HUDEP-2 (cell line): ENCODE results near the gene FAM110A.
A peak's percentile ranks its signal among the peaks of the same experiment; 100 is the strongest.
"Not testable (repeated sequence)": the region's sequence is repeated elsewhere in the genome, so short reads cannot be mapped to it uniquely, and the experiment has no call there.

Experiments used
- DNase-seq, 76 experiments: peaks; one replicate each; lab custom pipeline; 2025; ENCODE audit not compliant: unreplicated experiment in 76 of 76; lab: John Stamatoyannopoulos, UW

Gene FAM110A

DNA sequence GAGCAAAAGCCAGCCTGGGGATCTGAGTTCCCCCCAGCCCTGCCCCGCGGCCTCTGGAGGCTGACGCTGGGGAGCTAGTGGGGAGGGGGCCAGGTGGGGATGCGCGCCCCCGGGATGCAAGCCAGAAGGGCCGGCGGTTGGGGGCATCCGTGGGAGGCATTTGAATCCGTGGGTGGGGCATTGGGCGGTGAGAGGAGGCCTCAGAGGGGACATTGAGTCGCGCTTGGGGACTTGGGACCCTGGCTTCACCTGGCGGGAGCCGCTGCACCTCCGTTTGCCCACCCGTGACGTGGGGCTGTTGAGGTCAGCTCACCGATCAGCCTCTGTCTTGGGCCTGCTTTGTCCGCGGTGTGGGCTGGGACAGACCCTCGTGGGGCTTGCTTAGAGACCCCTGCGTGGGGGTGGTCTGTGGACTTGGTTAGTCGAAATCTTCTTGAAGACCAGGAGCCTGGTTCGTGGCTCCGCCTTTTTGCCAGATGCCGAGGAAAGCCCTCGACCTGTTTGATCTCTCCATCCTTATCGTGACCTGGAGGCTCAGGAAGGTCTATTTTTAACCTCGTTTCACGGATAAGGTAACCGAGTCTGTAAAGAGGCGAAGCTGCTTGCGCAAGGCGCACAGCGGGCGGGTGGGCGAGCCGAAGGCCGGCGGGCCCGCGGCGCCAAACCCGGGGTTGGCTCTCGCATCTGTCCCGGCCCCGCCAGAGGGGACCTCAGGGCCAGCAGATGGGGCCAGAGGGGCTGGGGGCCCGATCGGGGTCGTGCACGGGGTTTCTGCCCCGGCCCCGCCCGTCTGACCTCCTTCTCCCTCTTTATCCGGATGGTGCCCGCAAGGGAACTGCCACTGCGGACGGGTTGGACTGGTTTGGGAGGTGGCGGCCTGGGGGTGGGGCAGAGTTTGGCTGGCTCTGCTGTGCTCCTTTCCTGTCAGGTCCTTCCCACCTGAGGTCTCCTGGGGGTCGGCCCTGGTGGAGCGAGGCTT lies 8.3 kb downstream of the FAM110A start:
- no peak for DNase-seq

DNA sequence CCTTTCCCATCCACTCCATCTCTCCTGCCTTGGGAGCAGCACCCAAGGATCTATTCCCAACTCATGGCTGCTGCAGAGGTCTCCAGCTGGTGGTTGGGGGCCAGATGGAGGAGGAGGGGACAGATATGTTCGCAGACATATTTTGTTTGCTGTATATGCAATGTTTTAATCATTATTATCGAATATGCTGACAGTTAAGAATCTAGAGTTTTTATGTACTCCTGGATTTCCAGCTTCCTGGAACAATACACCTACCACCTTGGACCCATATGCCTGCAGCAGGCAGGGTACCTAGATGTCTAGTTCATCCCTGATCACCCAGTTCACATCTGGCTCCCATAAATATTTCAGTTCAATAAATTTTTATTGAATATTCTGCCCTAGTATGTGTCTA lies 9.0 kb downstream of the FAM110A start:
- DNase-seq = no peak

DNA sequence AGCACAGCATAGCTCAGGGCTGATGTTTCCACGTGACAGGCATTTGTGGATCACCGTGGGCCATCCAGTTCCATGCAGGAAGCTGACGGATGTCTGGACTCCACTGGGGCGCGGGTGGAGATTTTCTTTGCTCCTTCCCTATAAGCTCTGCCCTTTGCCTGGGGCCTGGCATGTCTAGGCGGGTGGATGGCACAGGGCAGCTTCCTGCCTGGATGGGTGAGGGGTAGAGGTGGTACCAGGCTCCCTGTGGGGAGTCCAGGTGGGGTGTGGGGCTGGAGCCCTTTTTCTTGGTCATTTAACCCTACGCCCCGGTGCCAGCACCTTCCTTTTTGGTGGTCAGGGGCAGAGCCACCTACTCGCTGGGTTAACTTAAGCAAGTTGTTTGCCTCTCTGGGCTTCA lies 10.4 kb downstream of the FAM110A start:
- DNase-seq = no peak

DNA sequence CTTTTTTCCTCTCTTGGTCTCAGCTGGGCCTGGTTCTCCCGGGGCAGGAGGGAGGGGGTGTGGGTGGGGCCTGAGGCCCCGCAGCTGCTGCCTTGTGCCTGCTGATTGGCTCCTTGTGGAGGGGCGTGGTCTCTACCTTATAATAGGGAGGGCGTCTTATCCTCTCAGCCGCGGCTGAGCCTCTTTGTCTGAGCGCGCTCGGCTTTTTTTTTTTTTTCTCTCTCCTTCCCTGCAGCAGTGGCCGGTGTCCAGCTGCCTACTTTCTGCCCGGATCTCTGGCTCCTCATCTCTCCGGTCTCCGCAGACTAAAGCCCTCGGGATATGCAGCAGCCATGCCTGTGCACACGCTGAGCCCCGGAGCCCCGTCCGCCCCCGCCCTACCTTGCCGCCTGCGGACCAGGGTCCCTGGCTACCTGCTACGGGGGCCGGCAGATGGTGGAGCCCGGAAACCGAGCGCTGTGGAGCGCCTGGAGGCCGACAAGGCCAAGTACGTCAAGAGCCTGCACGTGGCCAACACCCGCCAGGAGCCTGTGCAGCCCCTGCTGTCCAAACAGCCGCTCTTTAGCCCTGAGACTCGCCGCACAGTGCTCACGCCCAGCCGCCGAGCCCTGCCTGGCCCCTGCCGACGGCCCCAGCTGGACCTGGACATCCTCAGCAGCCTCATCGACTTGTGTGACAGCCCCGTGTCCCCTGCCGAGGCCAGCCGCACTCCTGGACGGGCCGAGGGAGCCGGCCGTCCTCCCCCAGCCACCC lies 11.1 kb downstream of the FAM110A start:
- peak in 74 of 76 experiments; percentile 36 to 98 (median 86) for DNase-seq

DNA sequence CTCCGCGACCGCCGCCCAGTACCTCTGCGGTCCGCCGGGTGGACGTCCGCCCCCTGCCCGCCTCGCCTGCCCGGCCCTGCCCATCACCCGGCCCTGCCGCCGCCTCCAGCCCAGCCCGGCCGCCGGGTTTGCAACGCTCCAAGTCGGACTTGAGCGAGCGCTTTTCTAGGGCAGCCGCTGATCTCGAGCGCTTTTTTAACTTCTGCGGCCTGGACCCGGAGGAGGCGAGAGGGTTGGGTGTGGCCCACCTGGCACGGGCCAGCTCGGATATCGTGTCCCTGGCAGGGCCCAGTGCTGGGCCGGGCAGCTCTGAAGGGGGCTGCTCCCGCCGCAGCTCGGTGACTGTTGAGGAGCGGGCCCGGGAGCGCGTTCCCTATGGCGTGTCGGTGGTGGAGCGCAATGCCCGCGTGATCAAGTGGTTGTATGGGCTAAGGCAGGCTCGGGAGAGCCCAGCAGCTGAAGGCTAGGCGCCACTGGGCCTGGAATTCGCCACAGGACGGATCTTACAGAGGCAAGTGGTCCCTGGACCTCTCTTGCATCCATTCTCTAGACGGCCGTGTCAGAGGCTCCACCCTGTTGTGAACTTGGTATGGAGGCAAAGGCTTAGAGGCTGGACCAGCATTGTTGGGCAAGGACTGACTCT lies 11.8 kb downstream of the FAM110A start:
- DNase-seq = peak in 37 of 76 experiments; percentile 4 to 50 (median 25)

DNA sequence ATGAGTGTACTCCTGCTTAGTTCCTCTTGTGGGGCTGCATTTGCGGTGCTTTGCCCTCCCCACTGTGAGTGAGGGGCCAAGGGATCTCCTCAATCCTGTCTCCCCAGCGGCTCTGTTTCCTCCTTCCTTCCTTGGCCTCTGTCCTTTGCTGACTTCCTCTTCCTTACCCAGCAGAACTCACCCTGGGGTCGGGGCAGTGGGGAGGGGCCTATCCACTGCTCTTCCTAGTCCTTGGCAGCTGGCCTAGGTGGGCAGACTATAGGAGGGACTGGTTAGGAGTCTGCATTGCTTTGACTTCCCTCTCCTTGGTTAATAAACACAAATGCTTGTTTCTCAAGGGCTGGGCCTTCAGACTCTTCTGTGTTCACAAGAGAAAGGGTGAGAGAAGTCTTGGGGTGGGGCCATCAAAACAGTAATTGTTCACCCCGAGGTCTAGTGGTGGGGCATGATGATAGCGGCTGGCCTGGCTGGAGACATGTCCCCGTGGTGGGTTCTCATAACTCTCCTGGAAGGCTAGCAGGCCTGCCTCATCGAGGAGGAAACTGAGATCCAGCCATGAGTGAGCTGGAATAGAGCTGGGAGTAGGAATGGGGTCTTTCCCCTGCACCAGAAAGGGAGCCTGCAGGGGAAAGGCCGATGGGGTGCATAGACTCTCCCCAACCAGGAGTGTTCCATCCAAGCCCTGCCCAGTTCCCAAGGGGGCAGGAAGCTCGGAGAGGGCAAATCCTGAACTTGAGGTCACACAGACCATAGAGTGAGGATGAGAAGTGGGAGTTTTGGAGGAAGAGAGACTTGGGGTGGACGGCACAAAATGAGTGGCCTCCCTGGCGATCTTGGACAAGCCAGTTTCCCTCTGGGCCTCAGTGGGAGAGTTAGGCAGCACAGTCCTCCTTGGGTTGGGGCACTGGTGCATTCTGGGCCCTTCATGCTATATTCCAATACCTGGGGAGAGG lies 12.7 kb downstream of the FAM110A start:
- peak in 15 of 76 experiments; percentile 6 to 42 (median 19) for DNase-seq

DNA sequence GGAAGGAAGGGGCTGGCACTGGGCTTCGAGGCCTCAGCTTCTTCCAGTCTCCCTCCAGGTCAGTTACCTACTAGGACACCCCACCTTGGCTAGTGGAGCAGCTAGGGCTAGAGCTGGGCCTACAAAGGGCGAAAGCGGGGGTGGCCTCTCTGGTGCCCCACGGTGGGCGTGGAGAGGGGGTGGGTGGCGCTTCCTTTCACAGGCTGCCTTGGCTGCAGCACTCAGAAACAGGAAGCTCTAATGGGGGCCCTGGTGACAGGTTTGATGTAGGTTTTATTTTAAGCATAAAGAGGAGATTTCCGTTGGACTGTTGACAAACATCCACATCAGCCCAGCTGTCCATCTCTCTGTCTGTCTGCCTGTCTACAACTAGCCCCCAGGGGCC lies 13.4 kb downstream of the FAM110A start:
- peak in 26 of 76 experiments; percentile 6 to 61 (median 30) for DNase-seq

DNA sequence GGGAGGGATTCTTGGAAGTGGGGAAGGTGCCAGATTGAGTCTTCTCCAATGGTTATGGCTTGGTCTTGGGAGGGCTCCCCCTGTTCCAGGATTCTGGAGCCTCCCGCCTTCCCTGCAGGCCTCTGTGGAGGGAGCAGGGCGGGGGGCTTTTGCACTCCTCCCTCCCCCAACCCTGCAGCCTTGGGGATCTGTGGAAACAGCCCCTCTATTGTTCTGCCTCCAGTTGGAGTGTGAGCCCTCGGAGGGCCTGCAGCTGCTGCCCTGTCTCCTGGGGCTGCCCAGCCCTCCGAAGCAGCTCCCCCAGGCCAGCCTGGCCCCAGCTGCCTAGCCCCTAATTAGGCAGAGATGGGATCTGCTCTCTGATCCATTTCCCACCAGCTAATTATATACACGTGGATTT lies 14.7 kb downstream of the FAM110A start:
- DNase-seq = no peak

DNA sequence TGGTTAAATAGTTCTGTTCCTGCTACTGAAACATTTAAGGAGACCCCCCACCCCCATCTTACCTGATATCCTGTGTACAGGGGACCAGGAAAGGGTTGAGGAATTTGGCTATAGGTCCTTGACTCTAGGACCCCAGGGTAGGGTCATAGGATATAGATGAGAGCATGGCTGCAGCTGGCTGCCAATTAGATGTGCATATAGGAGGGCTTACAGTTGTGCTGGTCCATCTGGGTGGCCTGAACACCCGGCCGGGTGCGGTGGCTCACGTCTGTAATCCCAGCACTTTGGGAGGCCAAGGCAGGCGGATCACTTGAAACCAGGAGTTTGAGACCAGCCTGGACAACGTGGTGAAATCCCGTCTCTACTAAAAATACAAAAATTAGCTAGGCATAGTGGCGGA lies 15.2 kb downstream of the FAM110A start:
- not testable (repeated sequence) for DNase-seq

DNA sequence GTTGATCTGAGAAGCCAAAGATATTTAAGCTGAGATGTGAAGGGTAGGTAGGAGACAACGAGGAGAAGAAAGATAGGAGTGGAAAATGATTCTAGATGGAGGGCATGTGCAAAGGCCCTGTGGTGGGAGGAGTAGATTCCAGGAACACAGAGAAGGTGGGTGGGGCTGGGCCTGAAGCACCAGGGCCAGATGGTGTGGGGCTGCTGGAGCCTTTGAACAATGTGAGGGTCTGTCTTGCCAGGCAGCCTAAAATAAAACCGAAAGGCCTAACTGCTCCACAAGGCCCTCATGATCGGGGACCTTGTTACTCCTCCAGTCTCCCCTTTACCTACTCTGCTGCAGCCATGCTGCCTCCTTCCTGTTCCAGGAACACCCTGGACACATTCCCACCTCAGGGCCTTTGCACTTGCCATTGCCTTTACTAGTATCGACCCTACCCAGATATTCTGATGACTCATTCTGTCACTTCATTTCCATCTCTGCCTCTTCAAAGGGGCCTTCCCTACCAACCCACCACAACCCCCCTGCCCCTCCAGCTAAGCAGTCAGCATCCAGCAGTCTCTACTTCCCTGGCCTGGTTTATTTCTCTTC lies 20.0 kb downstream of the FAM110A start:
- DNase-seq = no peak

DNA sequence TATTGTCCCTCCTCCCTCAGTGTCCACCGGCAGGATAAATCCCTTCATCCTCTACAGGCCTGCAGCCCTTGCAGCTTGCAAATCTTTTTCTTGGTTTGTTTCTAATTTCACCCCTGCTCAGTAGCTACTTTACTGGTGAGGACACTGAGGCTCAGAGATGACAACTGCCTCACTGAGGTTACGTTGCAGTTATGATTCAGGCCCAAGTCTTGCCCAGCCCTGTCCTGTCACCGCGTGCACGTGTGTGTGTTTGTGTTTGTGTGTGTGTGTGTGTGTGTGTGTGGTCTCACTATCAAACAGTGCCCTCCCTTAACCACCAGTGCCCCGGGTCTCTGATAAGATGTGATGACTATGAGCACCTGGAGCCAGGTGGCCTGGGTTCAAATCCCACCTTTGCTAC lies 21.1 kb downstream of the FAM110A start:
- no peak for DNase-seq

DNA sequence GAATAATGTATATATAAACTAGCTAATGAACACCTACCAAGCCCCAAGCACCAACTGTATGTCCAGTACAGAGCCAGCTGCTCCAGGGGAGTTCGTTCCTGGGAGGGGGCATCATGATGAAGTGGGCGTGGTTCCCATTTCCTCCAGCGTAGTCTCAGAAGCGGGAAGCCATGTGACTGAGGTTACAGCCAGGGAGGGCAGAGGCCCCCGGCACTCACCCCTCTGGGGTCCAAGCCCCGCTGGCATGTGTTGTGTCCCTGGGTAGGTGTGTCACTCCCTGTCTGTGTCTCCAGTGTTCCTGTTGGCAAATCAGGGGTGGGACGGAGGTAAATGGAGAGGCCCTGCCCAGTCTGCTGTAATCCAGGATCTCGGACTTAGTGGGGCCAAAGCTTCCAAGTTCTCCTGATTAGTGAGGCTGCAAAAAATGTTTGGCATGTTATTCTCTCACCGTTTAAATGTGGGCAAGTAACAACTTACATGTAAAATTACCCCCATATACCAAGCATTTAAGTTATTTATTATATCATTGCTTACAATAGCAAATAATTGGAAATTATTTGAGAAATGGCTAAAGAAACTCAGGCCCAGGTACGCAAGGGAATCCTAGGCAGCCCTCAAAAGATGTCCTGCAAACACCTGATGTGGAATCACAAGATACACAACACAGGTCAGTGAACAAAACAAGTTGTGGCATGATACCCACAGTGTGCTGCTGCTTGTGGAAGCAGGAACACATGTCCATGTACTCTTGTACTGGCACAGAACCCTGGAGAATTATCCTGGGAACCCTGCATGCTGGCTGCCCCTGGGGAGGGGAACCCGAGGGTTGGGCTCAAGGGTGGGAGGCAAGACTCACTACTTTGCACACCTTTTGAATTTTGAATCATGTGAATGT lies 22.2 kb downstream of the FAM110A start:
- DNase-seq = no peak

DNA sequence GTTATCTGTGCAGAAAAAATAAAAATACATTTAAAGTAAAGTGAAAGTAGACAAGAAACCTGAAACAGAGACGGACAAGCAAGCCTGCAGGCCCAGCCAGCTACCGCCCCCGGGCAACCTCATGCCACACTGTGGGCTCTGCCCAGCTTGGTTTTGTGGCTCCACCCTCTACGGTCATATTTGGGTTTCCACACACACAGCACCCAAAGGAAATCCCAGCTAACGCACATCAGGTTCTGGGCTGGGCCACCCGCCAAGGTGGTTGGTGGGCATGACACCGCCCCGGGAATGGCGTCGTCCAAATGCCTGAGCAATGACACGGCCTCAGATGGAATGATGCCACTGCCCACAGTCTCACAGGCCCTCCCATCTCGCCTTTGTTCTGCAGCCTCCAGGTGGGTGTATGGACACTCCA lies 22.9 kb downstream of the FAM110A start:
- peak in 21 of 76 experiments; percentile 12 to 43 (median 24) for DNase-seq

DNA sequence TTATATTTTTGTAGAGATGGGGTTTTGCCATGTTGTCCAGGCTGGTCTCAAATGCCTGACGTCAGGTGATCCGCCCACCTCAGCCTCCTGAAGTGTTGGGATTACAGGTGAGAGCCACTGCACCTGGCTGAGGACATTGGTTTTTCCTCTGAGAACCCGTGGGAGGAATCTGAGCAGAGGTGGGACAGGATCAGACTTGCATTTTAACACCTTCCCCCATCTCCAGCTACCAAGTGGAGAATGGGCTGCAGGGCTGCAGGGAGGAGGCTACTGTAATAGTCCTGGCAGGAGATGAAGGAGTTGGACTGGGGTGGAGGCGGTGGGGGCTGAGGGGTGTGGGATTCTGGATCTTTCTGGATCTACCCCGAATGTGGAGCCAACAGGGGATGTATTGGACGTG lies 24.5 kb downstream of the FAM110A start:
- no peak for DNase-seq

DNA sequence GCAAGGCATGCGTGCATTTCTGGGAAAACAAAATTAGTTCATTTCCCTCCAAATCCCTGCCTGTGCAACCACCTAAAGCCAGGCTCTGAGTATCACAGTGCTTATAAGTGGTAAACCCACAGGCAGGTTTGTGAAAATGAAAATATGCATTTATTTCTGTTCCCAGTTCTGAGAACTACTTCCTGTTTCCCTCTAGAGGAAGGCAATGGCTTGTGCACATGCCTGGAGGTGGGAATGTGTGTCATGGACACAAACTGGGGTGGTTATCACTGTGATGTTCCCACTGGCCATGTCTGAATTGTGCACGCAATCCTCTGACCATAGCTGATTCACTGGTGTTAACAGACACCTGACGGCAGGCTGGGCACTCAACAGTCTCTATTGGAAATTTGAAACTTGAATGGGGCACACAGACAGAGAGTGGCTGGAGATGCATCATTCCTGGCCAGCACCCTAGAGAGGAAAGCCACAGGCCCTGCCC lies 26.3 kb downstream of the FAM110A start:
- DNase-seq = no peak

DNA sequence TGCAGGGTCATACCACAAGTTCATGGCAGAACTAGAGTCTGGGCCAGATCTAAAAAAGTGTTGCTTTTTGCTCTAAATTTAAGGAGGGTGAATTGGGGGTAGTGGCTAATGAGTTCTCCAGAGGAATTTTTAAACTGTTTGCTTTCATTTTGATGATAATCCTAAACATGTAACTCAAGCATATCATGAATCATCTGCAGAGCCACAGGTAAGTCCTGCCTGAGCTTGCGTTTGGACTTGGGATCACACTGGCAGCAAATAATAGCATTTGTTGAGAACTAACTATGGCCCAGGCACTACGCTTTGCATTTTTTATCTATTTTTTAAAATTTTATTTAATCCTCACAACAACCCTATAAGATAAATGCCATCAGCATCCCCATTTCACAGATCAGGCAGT lies 27.4 kb downstream of the FAM110A start:
- no peak for DNase-seq

DNA sequence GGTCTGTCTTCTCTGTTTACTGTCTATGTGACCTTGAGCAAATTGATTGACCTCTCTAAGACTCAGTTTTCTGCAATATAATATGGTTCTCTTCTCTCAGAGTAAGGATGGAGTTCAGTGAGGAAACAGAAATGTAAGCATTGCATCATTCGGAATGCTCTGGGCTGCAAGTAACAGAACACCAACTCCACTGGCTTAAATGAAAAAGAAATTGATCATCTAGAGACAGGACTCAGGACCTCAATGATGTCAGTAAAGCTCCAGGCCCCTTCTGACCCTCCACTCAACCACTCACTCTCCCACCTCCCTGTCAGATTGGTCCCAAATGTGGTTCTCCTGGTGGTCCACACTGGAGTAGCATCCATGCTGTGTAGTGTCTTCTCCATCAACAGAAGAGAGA lies 31.9 kb downstream of the FAM110A start:
- no peak for DNase-seq

DNA sequence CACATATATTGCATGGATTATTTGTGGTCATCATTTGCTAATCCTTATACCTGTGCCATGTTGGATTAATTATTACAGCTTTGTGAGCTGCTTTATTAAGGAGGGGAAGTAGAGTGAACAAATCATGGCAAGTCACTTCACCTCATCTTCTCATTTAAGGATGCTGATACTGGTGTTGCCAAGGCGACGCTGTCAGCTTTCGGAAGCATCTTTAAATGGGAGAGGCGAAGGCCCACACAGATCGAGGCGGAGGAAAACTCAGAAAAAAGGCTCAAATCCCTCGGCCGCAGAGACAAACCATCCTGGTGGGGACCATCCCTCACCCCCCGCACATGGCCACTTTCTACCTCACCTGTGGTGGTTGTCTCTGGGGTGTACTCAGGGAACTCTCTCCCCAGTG lies 34.8 kb downstream of the FAM110A start:
- no peak for DNase-seq

DNA sequence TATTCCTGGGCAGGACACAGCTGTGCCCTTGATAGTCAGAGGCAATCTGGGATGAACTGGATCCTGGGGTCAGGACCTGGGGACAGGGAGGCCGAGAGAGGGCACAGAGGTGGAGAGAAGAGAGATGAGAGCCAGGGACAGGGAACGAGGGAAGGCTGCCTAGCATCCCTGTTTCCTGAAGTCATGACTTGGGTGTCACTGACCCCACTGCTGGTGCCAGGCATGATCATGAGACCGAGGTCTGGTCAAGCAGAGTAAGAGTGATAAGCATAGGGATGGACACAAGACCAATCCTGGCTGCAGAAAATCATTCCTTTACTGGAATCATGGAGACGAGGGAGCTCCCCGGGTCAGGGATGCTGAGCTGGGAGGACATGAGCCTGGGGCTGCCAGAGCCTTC lies 36.1 kb downstream of the FAM110A start:
- DNase-seq = no peak
